ENCODE measurements around the gene DPH7. TPM values are rescaled to one million over a fixed set of nuclear protein-coding genes. Genes with fewer than 3 reads are reported as not detected.

DPH7 gene
- polyA plus RNA-seq, 4 donors: 22.5 to 36.7 (median 31.5) TPM

GRCh38 chr9:137619240-137620047, 40.7 kb upstream of the DPH7 start:
- DNase-seq: peak; percentile 37 to 66
- Histone ChIP-seq H3K36me3 (ENCODE audit: control insufficient read depth in 3 of 3, insufficient read depth in 2 of 3, low read depth in 1 of 3, low read length in 3 of 3) (peaks cover 4 to 46% (median 6%) of the 10 kb centered on the region in 3 donors), H3K27ac (ENCODE audit: low read depth in 1 of 3, low read length in 2 of 3) (peak overlapping the region; percentile 76 to 93 (median 83)), H3K4me3 (ENCODE audit: low read depth in 1 of 3, low read length in 3 of 3) (peak overlapping the region; percentile 69 to 86 (median 69)), H3K9me3 (ENCODE audit: control insufficient read depth in 2 of 2, insufficient read depth in 1 of 2, low read depth in 1 of 2, low read length in 1 of 2) (no peaks in the 10 kb centered on the region), H3K4me1 (ENCODE audit: control insufficient read depth in 3 of 3, insufficient read depth in 2 of 3, low read depth in 1 of 3, low read length in 2 of 3) (peaks cover 2 to 16% (median 11%) of the 10 kb centered on the region in 3 donors), H3K27me3 (ENCODE audit: control insufficient read depth in 3 of 3, insufficient read depth in 3 of 3, low read length in 3 of 3) (no peaks in the 10 kb centered on the region)
- no peak for FAIRE-seq
- WGBS, 3 donors: 1% methylated on average over 35 to 58 of the region's 58 CpGs

DNA sequence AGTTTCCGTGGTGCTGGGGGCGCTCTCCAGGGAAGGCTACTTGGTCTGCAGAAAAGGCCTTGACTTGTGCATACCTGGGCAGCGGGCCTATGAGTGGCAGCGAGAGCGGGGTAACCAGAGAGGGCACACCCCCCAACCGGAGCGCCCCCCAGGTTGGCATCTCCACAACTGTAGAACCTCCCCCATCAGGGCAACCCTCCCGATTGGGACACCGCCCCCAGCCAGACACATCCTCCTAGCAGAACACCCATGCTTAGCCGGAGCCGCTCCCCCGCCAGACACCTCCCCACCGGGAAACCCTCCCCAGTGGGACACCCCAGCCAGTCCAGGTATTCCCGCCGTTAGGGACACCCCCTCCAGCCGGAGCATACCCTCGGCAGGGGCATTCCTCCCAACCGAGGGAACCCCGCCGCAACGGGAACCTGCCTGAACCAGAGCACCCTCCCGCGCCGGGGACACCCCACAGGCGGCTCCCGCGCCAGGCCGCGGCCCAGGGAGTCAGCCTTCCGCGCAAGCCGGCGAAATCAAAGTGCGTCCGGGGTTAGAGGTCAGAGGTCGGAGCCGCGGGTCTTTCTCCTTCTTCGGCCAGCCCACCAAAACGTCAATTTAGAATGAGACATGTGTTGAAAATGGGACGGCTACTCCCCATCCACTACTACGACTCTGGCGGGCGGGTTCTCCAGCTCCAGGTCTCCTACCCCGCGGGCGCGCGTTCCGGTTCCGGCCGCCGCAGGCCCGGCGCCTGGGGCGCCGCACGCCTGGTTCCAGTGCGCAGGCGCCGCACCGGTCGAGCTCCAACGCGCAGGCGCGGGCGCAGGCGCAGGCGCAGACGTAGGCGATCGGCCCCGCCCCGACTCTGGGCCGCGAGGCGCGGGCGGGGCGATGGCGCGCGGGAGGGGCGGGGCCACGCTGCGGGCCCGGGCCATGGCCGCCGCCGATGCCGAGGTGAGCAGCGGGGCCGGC, 39.7 kb upstream of the DPH7 start, which contains the start of gene EHMT1:
EHMT1 (plus strand) TSS at position 901 of the 963 bp plus-strand sequence; CDS start at position 925, 24 bp downstream.
- 0 to 1% (median 0%) methylated on average over 62 to 94 of the region's 94 CpGs for WGBS, 3 donors
- H3K4me1 ChIP-seq (ENCODE audit: control insufficient read depth in 3 of 3, insufficient read depth in 2 of 3, low read depth in 1 of 3, low read length in 2 of 3): peaks cover 2 to 16% (median 11%) of the 10 kb centered on the region in 3 donors
- H3K4me3 ChIP-seq (ENCODE audit: low read depth in 1 of 3, low read length in 3 of 3): peak within 1 kb of the TSS; percentile 69 to 100 (median 86)
- peaks cover 6 to 52% (median 6%) of the 10 kb centered on the region in 3 donors for H3K36me3 ChIP-seq (ENCODE audit: control insufficient read depth in 3 of 3, insufficient read depth in 2 of 3, low read depth in 1 of 3, low read length in 3 of 3)
- DNase-seq: peak; percentile 92 to 96
- no peak for FAIRE-seq
- no peaks in the 10 kb centered on the region for H3K9me3 ChIP-seq (ENCODE audit: control insufficient read depth in 2 of 2, insufficient read depth in 1 of 2, low read depth in 1 of 2, low read length in 1 of 2)
- H3K27ac ChIP-seq (ENCODE audit: low read depth in 1 of 3, low read length in 2 of 3): peak within 1 kb of the TSS; percentile 76 to 97 (median 87)
- H3K27me3 ChIP-seq (ENCODE audit: control insufficient read depth in 3 of 3, insufficient read depth in 3 of 3, low read length in 3 of 3): no peaks in the 10 kb centered on the region

DNA sequence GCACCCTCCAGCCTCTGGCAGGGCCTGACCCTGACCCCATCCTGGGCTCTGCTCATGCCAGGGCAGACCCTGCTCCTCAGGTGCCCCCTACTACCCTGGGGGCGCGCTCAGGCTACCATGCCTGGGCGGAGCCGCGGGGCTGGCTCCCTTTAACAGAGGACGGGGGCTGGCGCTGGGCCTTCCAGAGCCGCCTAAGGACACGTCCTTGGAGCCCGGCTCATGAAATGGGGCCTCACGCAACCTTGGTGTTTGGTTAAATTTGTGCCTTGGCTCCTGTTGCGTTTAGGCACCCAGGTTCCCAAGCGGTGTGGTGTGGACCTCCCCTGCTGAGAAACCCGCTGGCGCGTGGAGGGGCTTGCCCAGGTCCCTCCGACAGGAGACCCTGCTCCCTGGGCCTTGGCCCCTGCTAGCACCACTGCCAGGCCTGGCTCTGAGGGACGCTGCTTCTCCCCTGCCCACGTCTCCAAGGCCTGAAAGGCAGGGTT, 36.7 kb upstream of the DPH7 start:
- DNase-seq (no peak), FAIRE-seq (no peak)
- H3K4me1 ChIP-seq (ENCODE audit: control insufficient read depth in 3 of 3, insufficient read depth in 2 of 3, low read depth in 1 of 3, low read length in 2 of 3): peaks cover 2 to 33% (median 4%) of the 10 kb centered on the region in 3 donors
- no peak overlapping the region for H3K27ac ChIP-seq (ENCODE audit: low read depth in 1 of 3, low read length in 2 of 3)
- 90 to 95% (median 94%) methylated on average over 18 to 19 of the region's 19 CpGs for WGBS, 3 donors
- no peaks in the 10 kb centered on the region for H3K27me3 ChIP-seq (ENCODE audit: control insufficient read depth in 3 of 3, insufficient read depth in 3 of 3, low read length in 3 of 3)
- H3K36me3 ChIP-seq (ENCODE audit: control insufficient read depth in 3 of 3, insufficient read depth in 2 of 3, low read depth in 1 of 3, low read length in 3 of 3): peaks cover 6 to 48% (median 6%) of the 10 kb centered on the region in 3 donors
- H3K9me3 ChIP-seq (ENCODE audit: control insufficient read depth in 2 of 2, insufficient read depth in 1 of 2, low read depth in 1 of 2, low read length in 1 of 2): no peaks in the 10 kb centered on the region
- no peak overlapping the region for H3K4me3 ChIP-seq (ENCODE audit: low read depth in 1 of 3, low read length in 3 of 3)

DNA sequence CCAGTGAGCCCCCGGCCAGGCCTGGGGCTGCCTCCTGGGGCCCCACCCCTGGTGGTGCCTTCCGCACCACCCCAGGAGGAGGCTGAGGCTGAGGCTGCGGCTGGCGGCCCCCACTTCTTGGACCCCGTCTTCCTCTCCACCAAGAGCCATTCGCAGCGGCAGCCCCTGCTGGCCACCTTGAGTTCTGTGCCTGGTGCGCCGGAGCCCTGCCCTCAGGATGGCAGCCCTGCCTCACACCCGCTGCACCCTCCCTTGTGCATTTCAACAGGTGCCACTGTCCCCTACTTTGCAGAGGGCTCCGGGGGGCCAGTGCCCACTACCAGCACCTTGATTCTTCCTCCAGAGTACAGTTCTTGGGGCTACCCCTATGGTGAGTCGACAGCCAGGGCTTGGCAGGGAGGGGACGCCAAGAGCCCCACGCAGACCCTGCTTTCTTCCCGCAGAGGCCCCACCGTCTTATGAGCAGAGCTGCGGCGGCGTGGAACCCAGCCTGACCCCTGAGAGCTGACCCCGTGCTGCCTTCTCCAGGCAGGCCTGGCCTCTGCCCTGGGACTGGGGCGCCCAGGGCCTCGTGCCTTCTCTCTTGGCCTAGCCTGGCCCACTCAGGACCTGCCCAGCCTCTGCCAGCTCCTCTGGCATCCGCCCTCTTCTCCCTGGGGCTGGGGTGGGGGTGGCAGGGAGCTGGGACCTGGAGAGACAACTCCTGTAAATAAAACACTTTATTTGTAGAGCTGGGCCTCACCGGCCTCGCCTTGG, 36.1 kb upstream of the DPH7 start:
- FAIRE-seq: no peak
- WGBS, 3 donors: 90 to 94% (median 93%) methylated on average over 22 to 25 of the region's 25 CpGs
- Histone ChIP-seq H3K27me3 (ENCODE audit: control insufficient read depth in 3 of 3, insufficient read depth in 3 of 3, low read length in 3 of 3) (no peaks in the 10 kb centered on the region), H3K4me1 (ENCODE audit: control insufficient read depth in 3 of 3, insufficient read depth in 2 of 3, low read depth in 1 of 3, low read length in 2 of 3) (peaks cover 0 to 27% (median 4%) of the 10 kb centered on the region in 3 donors), H3K27ac (ENCODE audit: low read depth in 1 of 3, low read length in 2 of 3) (no peak overlapping the region), H3K4me3 (ENCODE audit: low read depth in 1 of 3, low read length in 3 of 3) (no peak overlapping the region), H3K9me3 (ENCODE audit: control insufficient read depth in 2 of 2, insufficient read depth in 1 of 2, low read depth in 1 of 2, low read length in 1 of 2) (no peaks in the 10 kb centered on the region), H3K36me3 (ENCODE audit: control insufficient read depth in 3 of 3, insufficient read depth in 2 of 3, low read depth in 1 of 3, low read length in 3 of 3) (peaks cover 6 to 51% (median 6%) of the 10 kb centered on the region in 3 donors)
- no peak for DNase-seq

DNA sequence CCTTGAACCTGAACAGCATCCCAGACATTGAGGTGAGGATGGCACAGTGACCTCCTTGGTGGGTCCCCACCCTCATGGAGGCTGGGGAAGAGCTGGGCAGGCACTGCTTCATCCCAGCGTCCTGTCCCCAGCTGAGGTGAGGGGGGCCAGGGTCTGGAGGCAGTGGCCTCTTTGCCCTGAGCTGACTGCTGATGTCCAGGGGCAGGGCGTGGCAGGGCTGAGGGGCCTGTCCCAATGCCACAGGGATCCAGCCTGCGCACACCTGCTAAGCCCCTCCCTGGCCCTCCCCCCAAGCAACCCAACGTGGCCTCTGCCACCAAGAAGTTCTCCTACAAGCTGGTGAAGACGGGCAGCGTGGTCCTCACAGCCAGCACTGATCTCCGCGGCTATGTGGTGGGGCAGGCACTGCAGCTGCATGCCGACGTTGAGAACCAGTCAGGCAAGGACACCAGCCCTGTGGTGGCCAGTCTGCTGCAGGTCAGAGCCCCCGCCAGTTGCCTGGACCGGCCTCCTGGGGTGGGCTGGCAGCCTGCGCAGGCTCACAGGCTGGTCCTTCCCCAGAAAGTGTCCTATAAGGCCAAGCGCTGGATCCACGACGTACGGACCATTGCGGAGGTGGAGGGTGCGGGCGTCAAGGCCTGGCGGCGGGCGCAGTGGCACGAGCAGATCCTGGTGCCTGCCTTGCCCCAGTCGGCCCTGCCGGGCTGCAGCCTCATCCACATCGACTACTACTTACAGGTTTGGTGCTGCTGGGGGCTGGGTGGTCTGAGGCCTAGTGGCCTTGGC, 35.2 kb upstream of the DPH7 start:
- peak overlapping the region in 2 of 3 donors; percentile 92 to 98 for H3K27ac ChIP-seq (ENCODE audit: low read depth in 1 of 3, low read length in 2 of 3)
- H3K27me3 ChIP-seq (ENCODE audit: control insufficient read depth in 3 of 3, insufficient read depth in 3 of 3, low read length in 3 of 3): no peaks in the 10 kb centered on the region
- peaks cover 6 to 60% (median 6%) of the 10 kb centered on the region in 3 donors for H3K36me3 ChIP-seq (ENCODE audit: control insufficient read depth in 3 of 3, insufficient read depth in 2 of 3, low read depth in 1 of 3, low read length in 3 of 3)
- peaks cover 0 to 26% (median 4%) of the 10 kb centered on the region in 3 donors for H3K4me1 ChIP-seq (ENCODE audit: control insufficient read depth in 3 of 3, insufficient read depth in 2 of 3, low read depth in 1 of 3, low read length in 2 of 3)
- no peaks in the 10 kb centered on the region for H3K9me3 ChIP-seq (ENCODE audit: control insufficient read depth in 2 of 2, insufficient read depth in 1 of 2, low read depth in 1 of 2, low read length in 1 of 2)
- DNase-seq (no peak), FAIRE-seq (no peak)
- 93 to 96% (median 93%) methylated on average over 26 to 27 of the region's 27 CpGs for WGBS, 3 donors
- H3K4me3 ChIP-seq (ENCODE audit: low read depth in 1 of 3, low read length in 3 of 3): no peak overlapping the region

DNA sequence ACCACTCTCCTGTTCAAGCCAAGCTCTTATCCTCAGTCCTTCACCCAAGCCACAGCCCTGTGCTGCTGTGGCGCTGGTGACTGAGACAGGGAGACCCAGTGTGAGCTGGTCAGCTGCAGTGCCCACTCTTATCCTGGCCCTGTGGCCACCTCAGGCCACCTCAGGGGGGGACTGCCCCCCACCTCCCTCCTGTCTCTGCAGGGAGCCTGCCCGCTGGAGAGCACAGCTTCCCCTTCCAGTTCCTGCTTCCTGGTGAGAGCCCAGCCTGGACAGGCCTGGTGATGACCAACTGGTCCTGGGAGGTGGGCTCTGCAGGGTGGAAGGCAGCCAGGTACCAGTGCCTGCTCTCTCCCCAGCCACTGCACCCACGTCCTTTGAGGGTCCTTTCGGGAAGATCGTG, 34.5 kb upstream of the DPH7 start:
- DNase-seq: no peak
- Histone ChIP-seq H3K36me3 (ENCODE audit: control insufficient read depth in 3 of 3, insufficient read depth in 2 of 3, low read depth in 1 of 3, low read length in 3 of 3) (peaks cover 6 to 67% (median 6%) of the 10 kb centered on the region in 3 donors), H3K27ac (ENCODE audit: low read depth in 1 of 3, low read length in 2 of 3) (peak overlapping the region; percentile 92 to 98 (median 96)), H3K4me3 (ENCODE audit: low read depth in 1 of 3, low read length in 3 of 3) (no peak overlapping the region), H3K4me1 (ENCODE audit: control insufficient read depth in 3 of 3, insufficient read depth in 2 of 3, low read depth in 1 of 3, low read length in 2 of 3) (peaks cover 0 to 26% (median 4%) of the 10 kb centered on the region in 3 donors), H3K9me3 (ENCODE audit: control insufficient read depth in 2 of 2, insufficient read depth in 1 of 2, low read depth in 1 of 2, low read length in 1 of 2) (no peaks in the 10 kb centered on the region), H3K27me3 (ENCODE audit: control insufficient read depth in 3 of 3, insufficient read depth in 3 of 3, low read length in 3 of 3) (no peaks in the 10 kb centered on the region)
- FAIRE-seq: no peak
- WGBS, 3 donors: 90 to 96% (median 94%) methylated on average over 5 of the region's 5 CpGs

GRCh38 chr9:137612741-137613142, 34.0 kb upstream of the DPH7 start:
- H3K4me3 ChIP-seq (ENCODE audit: low read depth in 1 of 3, low read length in 3 of 3): no peak overlapping the region
- DNase-seq (no peak), FAIRE-seq (no peak)
- H3K9me3 ChIP-seq (ENCODE audit: control insufficient read depth in 2 of 2, insufficient read depth in 1 of 2, low read depth in 1 of 2, low read length in 1 of 2): no peaks in the 10 kb centered on the region
- H3K36me3 ChIP-seq (ENCODE audit: control insufficient read depth in 3 of 3, insufficient read depth in 2 of 3, low read depth in 1 of 3, low read length in 3 of 3): peaks cover 6 to 67% (median 6%) of the 10 kb centered on the region in 3 donors
- peak overlapping the region; percentile 92 to 98 (median 96) for H3K27ac ChIP-seq (ENCODE audit: low read depth in 1 of 3, low read length in 2 of 3)
- no peaks in the 10 kb centered on the region for H3K27me3 ChIP-seq (ENCODE audit: control insufficient read depth in 3 of 3, insufficient read depth in 3 of 3, low read length in 3 of 3)
- WGBS, 3 donors: 59 to 63% (median 61%) methylated on average over 7 to 8 of the region's 8 CpGs
- peaks cover 0 to 28% (median 4%) of the 10 kb centered on the region in 3 donors for H3K4me1 ChIP-seq (ENCODE audit: control insufficient read depth in 3 of 3, insufficient read depth in 2 of 3, low read depth in 1 of 3, low read length in 2 of 3)
